Neutrophil (primary cell): Measurements from ENCODE around the gene SNX14.

Source experiments
- H3K27ac ChIP-seq: fragments of 200-600 bp; sonication (generic); 2 replicates; pipeline ENCODE4 v1.5.1; 2016; ENCODE audit warnings: mild to moderate bottlenecking, moderate library complexity
- H3K27me3 ChIP-seq: fragments of 200-600 bp; sonication (generic); 2 replicates; pipeline ENCODE4 v1.6.0; 2016; ENCODE audit warnings: mild to moderate bottlenecking
- H3K36me3 ChIP-seq: fragments of 200-600 bp; sonication (generic); 2 replicates; pipeline ENCODE4 v1.5.1; 2017
- H3K4me1 ChIP-seq, 2 experiments: fragments of 200-600 bp in 1 of 2; sonication (generic) in 1 of 2; 1 replicate in 1 of 2; 2 replicates in 1 of 2; pipeline versions ENCODE4 v1.5.1 to v1.6.1; 2013 to 2016; ENCODE audit warnings: low read depth in 1 of 2, low read length in 1 of 2, mild to moderate bottlenecking in 1 of 2, moderate library complexity in 1 of 2; ENCODE audit not compliant: control insufficient read depth in 1 of 2, insufficient read depth in 1 of 2
- H3K4me3 ChIP-seq, 2 experiments: fragments of 200-600 bp in 1 of 2; sonication (generic) in 1 of 2; 1 replicate in 1 of 2; 2 replicates in 1 of 2; pipeline ENCODE4 v1.5.1; 2013 to 2016; ENCODE audit warnings: low read depth in 1 of 2, low read length in 1 of 2, mild to moderate bottlenecking in 1 of 2, moderate library complexity in 1 of 2
- H3K9me3 ChIP-seq: fragments of 200-600 bp; sonication (generic); 2 replicates; pipeline ENCODE4 v1.5.1; 2016
- CTCF ChIP-seq: fragments of 200-600 bp; sonication (generic); IDR thresholded peaks from 2 replicates; pipeline ENCODE4 v1.5.1; 2016; ENCODE audit warnings: antibody characterized with exemption

SNX14 gene

GRCh38 chr6:85593438-85594196, at the start of gene SNX14:
Gene SNX14 (minus strand): TSS chr6:85593858. CDS start chr6:85593718, 140 bp downstream.
- Histone ChIP-seq H3K4me1 (peaks cover 29 to 31% of the 10 kb centered on the region in 2 experiments), H3K36me3 (no peaks in the 10 kb centered on the region), H3K27me3 (no peaks in the 10 kb centered on the region)

GRCh38 chr6:85642774-85643536, 49.3 kb upstream of the SNX14 start, which contains the start of gene SYNCRIP:
Gene SYNCRIP (minus strand): TSS chr6:85642886. CDS start chr6:85641439, 1,447 bp downstream.
- H3K27ac ChIP-seq, result peak within 1 kb of the TSS; percentile 97
- H3K4me3 ChIP-seq, result peak within 1 kb of the TSS; percentile 92 to 93
- TF ChIP-seq CTCF, result peak; percentile 28
- no peaks in the 10 kb centered on the region for H3K27me3 ChIP-seq
- H3K4me1 ChIP-seq, result peaks cover 24% of the 10 kb centered on the region in 2 experiments
- H3K9me3 ChIP-seq, result no peaks in the 10 kb centered on the region
- H3K36me3 ChIP-seq, result peaks cover 2% of the 10 kb centered on the region

More at GRCh38 chr6:85593438-85594196, at the start of gene SNX14:
- peak within 1 kb of the TSS; percentile 86 to 94 for H3K4me3 ChIP-seq
- no peaks in the 10 kb centered on the region for H3K9me3 ChIP-seq
- H3K27ac ChIP-seq, result peak within 1 kb of the TSS; percentile 87
- peak; percentile 39 for TF ChIP-seq CTCF

GRCh38 chr6:85641897-85642773, 48.5 kb upstream of the SNX14 start:
- peak overlapping the region; percentile 97 for H3K27ac ChIP-seq
- no peaks in the 10 kb centered on the region for H3K27me3 ChIP-seq
- no peaks in the 10 kb centered on the region for H3K9me3 ChIP-seq
- peak; percentile 43 for TF ChIP-seq CTCF
- peaks cover 10% of the 10 kb centered on the region for H3K36me3 ChIP-seq
- peaks cover 24% of the 10 kb centered on the region in 2 experiments for H3K4me1 ChIP-seq
- peak overlapping the region; percentile 92 to 93 for H3K4me3 ChIP-seq

- Histone ChIP-seq H3K36me3 (peaks cover 16% of the 10 kb centered on the region), H3K27me3 (no peaks in the 10 kb centered on the region), H3K4me3 (peak overlapping the region; percentile 92 to 93), H3K9me3 (no peaks in the 10 kb centered on the region), H3K27ac (peak overlapping the region; percentile 97), H3K4me1 (peaks cover 24% of the 10 kb centered on the region in 2 experiments)
- TF ChIP-seq CTCF, result no peak
Observed at GRCh38 chr6:85641522-85641896, 47.9 kb upstream of the SNX14 start.

- peaks cover 23% of the 10 kb centered on the region for H3K36me3 ChIP-seq
- peaks cover 24% of the 10 kb centered on the region in 2 experiments for H3K4me1 ChIP-seq
Observed at GRCh38 chr6:85640821-85641220, 47.2 kb upstream of the SNX14 start.

More at GRCh38 chr6:85640821-85641220, 47.2 kb upstream of the SNX14 start:
- Histone ChIP-seq H3K27me3 (no peaks in the 10 kb centered on the region), H3K4me3 (peak overlapping the region in 1 of 2 experiments; percentile 92), H3K9me3 (no peaks in the 10 kb centered on the region), H3K27ac (no peak overlapping the region)
- no peak for TF ChIP-seq CTCF
